Stimulated activated CD4-positive, alpha-beta T cell treated with anti-CD3 and anti-CD28 coated beads, Interleukin-1b, Interleukin-23, amount 100 ng/mL, for 48 hours (primary cell): Measurements from ENCODE around the gene PLOD2.

ENCODE experiments used
- DNase-seq: peaks from one replicate; pipeline ENCODE4 v3.0.0-alpha.2; 2020

Gene PLOD2

DNA sequence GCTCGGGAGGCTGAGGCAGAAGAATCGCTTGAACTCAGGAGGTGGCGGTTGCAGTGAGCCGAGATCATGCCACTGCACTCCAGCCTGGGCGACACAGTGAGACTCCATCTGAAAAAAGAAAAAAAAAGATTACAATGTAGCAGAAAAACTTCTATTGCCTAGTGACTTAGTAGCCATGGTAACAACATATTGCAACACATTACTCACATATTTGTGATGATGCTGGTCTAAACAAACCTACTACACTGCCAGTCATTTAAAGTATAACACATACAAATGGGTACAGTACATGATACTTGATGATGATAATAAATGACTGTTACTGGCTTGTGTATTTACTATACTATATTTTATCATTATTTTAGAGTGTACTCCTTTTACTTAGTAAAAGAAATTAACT lies 125.6 kb downstream of the PLOD2 start:
- no peak for DNase-seq

DNA sequence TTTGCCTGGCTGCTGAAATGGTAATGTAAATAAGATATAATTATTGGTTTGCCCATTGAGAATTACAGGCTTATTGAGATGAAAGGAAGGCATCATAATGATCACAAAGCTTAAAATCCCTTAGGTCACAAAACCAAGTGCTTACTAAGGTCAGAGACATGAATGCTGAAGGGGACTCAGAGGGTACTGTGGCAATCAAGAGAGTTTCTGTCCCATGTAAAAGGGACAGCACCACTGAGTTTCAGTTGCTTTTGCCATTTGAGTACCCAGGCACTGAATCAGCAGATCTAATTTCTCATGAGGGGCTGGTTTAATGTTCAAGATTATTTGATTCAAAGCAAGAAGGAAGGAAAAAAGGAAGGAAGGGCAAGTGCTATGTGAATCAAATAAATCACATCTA lies 127.0 kb downstream of the PLOD2 start:
- no peak for DNase-seq

- no peak for DNase-seq
These were observed 134.4 kb downstream of the PLOD2 start for GRCh38 chr3:146026547-146026946.

GRCh38 chr3:146024260-146024659 lies 136.7 kb downstream of the PLOD2 start:
- DNase-seq, result no peak

- no peak for DNase-seq
These were observed 140.0 kb downstream of the PLOD2 start for GRCh38 chr3:146020969-146021368.

- DNase-seq, result no peak
These were observed 141.5 kb downstream of the PLOD2 start for GRCh38 chr3:146019508-146019907.
